ENCODE measurements around the gene GRWD1.
A peak's percentile ranks its signal among the peaks of the same experiment; 100 is the strongest.

Gene GRWD1

DNA sequence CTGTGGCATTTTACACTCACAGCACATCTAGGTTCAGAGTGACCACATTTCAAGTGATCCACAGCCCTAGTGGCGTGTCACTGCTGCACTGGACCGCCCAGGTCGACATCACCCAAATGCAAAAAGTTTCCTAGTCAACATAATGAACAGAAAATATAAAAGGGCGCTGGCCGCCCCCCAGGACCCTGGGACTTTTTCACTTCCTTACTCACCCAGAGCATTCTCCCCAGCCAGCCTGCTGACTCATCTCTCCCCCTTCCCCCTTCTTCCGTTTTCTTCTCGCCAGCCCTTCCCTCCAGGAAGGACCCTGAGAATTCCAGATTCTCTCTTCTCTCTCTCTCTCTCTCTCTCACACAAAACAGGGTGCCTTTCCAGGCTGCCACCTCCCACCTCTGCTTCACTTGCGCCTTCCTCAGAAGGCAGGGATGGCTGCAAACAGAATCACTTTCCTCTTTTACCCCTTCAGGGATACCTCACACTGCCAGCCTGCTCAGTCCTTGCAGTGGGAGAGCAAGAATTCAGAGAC is 21.0 kb upstream of the GRWD1 start:
- no peak for FAIRE-seq

DNA sequence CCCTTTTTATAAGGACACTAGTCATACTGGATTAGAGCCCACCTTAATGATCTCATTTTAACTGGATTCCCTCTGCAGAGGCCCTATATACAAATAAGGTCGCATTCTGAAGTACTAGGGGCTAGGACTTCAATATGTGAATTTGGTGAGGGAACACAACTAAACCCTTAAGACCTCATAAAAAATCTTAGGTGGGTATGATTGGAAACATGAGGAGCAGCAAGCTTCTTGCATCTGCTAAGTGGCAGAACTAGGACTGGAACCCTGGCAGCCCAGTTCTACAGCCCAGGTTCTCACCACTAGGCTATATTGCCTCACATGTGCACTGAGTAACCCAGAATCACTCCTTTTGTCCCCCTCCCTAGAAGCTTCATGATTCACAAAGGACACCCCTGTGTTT is 17.1 kb upstream of the GRWD1 start:
- FAIRE-seq = no peak

DNA sequence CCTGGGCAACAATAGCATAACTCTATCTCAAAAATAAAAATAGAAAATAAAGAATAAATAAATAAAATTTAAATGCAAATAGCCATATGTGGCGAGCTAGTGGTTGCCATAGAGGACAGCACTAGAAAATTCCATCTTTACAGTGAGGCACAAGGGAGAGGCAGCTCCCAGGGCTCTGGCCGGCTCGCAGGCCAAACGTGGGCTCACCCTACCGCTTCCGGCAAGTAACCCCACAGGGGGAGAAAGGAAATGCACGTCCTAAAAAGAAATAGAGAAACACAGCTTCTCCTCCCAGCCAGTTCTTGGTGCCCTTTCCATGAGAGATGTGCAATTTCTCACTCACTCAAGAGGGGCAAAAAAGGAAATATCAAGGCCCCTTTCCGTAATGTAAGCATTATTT is 12.4 kb upstream of the GRWD1 start:
- no peak for FAIRE-seq

DNA sequence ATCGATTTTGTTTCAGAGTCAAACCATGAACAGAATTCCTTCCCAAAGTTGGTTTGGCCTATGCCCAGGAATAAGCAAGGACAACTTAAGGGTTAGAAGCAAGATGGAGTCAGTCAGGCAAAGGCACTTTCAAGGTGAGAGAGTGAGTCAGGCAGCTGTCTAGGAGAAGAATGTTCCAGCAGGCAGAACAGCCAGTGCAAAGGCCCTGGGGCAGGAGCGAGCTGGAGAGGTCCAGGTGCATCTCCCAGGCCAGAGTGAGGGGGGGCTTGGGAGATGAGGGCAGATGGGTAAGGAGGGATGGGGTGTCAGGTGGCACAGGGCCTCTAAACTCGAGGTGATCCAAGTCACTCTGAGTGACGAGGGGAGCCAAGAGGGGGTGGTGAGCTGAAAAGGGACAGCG is 9.2 kb upstream of the GRWD1 start:
- no peak for FAIRE-seq

DNA sequence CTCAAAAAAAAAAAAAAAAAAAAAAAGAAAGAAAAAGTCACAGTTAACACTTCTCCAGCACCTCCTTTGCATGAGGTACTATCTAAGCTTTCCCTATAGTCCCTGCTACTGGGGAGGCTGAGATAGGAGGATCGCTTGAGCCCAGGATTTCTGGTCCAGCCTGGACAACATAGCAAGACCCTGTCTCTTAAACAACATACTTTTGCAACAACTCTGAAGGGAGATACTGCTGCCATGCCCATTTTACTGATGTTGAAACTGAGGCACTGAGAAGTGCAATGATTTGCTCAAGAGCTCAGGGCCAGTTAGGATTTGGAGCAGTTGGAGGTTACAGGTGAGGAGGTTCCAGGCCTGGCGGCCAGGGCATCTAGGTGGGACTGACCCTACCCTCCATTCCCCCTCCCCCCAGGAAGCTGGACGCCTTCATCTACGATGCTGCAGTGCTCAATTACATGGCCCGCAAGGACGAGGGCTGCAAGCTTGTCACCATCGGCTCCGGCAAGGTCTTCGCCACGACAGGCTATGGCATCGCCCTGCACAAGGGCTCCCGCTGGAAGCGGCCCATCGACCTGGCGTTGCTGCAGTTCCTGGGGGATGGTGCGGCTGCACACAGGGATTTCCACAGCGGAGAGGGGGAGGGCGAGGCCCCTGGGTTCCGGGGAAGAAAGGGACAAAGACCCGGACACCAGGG is 4.3 kb upstream of the GRWD1 start:
- no peak for FAIRE-seq

DNA sequence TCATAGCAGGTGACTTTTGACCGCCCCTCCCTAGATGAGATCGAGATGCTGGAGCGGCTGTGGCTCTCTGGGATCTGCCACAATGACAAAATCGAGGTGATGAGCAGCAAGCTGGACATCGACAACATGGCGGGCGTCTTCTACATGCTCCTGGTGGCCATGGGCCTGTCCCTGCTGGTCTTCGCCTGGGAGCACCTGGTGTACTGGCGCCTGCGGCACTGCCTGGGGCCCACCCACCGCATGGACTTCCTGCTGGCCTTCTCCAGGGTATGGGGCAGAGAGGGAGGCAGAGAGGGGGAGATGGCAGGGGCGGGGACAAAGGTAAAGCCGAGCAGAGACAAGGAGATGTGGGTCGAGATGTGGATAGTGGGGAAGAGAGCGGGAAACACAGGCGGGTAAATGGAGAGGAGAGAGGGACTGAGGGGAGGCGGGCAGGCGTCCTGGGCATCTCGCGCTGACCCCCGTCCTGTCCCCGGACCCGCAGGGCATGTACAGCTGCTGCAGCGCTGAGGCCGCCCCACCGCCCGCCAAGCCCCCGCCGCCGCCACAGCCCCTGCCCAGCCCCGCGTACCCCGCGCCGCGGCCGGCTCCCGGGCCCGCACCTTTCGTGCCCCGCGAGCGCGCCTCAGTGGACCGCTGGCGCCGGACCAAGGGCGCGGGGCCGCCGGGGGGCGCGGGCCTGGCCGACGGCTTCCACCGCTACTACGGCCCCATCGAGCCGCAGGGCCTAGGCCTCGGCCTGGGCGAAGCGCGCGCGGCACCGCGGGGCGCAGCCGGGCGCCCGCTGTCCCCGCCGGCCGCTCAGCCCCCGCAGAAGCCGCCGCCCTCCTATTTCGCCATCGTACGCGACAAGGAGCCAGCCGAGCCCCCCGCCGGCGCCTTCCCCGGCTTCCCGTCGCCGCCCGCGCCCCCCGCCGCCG is 3.4 kb upstream of the GRWD1 start:
- no peak for FAIRE-seq

DNA sequence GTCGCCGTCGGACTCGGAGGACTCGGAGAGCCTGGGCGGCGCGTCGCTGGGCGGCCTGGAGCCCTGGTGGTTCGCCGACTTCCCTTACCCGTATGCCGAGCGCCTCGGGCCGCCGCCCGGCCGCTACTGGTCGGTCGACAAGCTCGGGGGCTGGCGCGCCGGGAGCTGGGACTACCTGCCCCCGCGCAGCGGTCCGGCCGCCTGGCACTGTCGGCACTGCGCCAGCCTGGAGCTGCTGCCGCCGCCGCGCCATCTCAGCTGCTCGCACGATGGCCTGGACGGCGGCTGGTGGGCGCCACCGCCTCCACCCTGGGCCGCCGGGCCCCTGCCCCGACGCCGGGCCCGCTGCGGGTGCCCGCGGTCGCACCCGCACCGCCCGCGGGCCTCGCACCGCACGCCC is 2.5 kb upstream of the GRWD1 start:
- no peak for FAIRE-seq

DNA sequence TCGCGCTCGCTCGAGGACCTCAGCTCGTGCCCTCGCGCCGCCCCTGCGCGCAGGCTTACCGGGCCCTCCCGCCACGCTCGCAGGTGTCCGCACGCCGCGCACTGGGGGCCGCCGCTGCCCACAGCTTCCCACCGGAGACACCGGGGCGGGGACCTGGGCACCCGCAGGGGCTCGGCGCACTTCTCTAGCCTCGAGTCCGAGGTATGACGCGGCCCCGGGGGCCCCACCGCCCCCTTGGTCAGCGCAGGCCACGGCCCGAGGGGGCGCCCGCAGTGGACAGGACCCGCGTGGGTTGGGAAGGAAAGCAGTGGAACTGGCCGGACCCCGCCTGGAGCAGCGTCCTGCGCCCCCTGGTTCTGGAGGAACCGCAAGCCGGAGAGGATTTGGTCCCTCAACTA is 2.1 kb upstream of the GRWD1 start:
- no peak for FAIRE-seq

DNA sequence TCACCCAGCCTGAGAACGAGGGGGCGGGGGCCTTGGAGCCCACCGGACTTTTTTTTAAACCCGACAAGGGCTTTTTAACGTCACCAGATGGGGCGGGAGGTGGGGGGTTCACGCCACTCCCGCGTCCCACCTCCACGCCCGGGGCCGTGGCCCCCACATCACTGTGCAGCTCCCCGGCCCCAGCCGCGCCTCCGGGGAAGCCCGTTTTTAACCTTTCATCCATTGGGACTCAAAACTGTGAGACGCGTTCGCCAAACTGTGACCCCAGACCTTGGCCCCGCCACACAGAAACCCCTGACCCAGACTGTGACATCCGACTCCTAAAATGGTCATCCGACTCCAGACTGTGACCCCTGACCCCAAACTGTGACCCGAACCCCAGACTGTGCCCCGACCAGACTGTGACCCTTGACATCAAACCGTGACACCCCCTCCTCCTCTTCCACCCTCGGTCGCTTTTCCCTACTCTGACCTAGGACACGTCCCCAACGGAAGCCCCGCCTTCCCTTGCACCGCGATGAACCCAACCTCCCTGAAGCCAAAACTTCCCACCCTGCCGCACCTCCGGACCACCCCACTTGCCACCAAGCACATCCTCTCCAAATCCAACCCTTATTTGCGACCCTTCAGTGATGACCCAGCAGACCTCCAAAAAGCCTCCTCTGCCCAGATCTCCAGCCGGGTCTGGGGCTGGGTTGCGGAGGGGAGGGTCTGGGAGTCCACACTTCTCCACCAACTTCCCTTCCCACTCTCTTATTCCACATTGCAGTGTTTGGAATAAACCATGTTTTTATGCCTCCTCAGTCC is 1.5 kb upstream of the GRWD1 start:
- FAIRE-seq = no peak

DNA sequence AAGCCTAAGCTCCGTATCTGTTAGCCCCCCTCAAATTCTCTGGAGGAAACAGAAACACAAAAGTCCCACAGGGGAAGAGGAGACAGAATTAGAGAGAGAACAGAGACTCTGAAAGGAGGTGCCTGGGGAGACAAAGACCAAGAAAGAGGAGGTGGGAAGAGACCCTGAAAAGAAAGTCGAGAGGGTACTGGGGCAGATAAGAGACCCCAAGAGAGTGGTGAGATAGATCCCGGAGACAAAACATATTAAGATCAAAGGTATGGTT is 915 bp upstream of the GRWD1 start:
- FAIRE-seq = no peak

DNA sequence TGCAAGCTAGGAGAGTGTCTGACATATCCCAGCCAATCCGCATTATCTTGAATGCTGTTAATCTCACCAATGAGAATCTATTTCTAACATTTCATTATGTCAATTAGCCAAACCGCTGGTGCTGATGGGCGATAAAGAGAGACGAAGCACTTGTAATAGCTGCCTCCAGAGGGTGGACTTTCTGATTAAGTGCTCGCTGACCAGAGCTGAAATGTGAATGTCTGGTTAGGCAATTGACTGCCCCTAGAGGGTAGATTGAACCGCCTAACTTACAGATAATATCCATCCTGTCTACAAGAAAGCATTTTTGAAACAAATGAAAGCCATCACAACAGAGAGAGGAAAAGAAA is 552 bp upstream of the GRWD1 start:
- FAIRE-seq = peak; percentile 86

DNA sequence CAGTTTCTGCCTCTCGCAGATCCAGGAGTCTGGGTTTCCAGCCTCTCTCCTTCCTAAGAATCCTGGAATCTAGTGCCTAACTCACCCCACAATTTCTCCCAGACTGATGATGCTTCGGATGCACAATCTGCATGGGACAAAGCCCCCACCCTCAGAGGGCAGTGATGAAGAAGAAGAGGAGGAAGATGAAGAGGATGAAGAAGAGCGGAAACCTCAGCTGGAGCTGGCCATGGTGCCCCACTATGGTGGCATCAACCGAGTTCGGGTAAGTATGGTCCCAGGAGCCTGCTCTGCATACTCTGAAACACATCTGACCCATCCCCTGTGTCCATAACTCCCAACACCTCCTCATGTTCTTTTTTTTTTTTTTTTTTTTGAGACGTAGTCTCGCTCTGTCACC is 796 bp downstream of the GRWD1 start:
- no peak for FAIRE-seq

DNA sequence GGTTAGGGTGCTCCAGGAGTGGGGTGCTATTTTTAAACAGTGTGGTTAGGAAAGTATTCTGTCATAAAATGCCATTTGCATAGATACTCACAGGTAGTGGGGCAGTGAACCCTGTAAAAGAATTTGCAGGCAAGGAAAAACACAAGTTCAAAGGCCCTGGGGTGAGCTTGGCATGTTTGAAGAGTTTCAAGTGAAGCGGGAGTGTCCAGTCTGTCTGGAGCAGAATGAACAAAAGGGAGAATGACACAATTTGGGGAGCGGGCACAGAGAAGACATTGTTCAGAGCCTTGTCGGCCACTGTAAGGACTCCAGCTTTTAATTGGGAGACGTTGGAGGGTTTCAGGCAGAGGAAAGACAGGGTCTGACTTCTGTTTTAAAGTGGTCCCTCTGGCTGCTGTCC is 2.8 kb downstream of the GRWD1 start:
- FAIRE-seq = no peak

DNA sequence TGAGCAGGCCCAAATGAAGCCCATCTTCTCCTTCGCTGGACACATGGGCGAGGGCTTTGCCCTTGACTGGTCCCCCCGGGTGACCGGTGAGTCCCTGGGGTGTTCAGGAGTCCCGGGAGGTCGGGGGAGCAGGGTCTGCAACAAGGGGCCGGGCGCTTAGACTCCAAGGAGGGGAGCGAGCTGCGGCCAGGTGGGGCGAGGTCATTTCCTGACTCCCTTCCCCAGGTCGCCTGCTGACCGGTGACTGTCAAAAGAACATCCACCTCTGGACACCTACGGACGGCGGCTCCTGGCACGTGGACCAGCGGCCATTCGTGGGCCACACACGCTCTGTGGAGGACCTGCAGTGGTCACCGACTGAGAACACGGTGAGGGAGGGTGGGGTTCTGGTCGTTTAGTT is 4.7 kb downstream of the GRWD1 start:
- no peak for FAIRE-seq

DNA sequence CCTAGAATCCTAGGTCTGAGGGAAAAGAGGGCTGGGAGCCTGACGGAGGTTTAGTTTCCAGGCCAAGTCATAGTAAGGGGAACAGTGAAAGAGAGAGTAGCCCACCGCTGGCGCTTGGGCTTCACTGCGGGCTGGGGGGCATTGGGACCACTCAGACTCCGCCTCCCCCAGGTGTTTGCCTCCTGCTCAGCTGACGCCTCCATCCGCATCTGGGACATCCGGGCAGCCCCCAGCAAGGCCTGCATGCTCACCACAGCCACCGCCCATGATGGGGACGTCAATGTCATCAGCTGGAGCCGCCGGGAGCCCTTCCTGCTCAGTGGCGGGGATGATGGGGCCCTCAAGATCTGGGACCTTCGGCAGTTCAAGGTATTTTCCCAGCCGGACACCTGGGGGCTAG is 5.1 kb downstream of the GRWD1 start:
- no peak for FAIRE-seq

DNA sequence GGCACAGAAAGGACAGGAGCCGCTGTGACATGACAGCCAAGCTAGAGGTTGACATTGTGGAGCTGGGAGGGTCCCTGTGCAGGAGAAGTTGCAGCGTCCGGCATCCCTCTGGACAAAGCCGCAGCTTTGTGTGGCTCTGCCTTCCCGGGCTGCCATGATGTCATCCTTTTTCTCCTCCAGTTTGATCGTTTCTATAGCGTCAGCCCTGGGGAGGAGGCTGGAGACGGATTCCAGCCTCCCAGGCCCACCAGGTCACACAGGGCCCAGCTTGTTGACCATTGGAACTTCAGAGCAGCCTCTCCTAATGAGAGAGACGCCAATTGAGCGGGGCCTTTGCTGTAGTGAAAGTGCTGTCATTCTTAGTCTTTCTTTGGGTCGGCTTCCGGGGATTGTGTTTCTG is 5.8 kb downstream of the GRWD1 start:
- no peak for FAIRE-seq

DNA sequence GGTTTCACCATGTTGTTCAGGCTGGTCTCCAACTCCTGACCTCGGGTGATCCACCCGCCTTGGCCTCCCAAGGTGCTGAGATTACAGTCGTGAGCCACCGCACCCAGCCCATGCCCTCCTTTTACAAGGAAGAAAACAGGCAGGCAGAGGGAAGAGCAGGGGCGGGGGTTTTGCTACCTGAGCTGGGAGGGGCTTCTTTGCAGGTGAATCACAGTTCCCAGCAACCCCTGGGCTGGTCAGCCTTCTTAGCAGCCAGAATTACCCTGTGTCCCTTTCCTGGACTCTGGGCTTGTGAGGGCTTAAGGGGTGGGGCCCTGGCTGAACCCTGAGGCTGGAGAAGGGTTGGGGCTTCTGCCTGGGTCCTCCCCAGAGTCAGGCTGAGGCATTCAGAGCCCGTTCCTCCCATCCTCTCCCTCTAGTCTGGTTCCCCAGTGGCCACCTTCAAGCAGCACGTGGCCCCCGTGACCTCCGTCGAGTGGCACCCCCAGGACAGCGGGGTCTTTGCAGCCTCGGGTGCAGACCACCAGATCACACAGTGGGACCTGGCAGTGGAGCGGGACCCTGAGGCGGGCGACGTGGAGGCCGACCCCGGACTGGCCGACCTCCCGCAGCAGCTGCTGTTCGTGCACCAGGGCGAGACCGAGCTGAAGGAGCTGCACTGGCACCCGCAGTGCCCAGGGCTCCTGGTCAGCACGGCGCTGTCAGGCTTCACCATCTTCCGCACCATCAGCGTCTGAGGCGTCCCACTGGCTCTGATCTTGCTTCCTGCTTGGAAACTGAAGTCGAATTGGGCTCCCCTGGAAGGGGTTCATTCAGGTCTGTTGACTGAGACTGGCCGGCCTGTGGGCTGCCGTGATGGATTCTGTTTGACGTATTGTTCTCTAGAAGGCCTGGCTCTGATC is 6.8 kb downstream of the GRWD1 start:
- no peak for FAIRE-seq

DNA sequence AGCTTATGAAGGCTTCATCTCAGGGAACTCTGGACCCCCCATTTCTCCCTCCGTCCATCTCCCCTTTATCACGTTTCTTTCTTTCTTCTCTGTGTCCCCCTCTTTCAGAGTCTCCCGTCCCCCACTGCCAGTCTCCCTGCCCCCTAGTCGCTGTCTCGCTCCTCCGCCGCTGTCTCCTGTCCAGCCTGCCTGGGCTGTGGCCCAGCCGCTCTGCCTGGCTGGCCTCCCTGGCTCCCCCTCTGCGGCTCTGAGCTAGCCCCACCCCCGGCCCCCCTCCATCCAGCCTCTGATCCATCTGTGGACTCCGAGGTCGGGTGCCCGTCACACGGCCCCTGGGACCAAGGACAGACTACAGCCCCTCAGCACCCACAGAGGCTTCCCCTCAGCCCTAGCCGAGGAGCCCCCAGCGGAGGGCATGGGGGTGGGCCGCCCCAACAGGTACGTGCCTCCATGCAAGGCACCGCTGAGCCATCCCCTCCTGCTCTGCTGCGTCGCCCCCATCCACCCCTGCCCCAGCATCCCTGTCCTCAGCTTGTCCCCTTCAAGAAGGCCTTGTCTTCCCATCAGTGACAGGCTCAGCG is 8.5 kb downstream of the GRWD1 start:
- no peak for FAIRE-seq

DNA sequence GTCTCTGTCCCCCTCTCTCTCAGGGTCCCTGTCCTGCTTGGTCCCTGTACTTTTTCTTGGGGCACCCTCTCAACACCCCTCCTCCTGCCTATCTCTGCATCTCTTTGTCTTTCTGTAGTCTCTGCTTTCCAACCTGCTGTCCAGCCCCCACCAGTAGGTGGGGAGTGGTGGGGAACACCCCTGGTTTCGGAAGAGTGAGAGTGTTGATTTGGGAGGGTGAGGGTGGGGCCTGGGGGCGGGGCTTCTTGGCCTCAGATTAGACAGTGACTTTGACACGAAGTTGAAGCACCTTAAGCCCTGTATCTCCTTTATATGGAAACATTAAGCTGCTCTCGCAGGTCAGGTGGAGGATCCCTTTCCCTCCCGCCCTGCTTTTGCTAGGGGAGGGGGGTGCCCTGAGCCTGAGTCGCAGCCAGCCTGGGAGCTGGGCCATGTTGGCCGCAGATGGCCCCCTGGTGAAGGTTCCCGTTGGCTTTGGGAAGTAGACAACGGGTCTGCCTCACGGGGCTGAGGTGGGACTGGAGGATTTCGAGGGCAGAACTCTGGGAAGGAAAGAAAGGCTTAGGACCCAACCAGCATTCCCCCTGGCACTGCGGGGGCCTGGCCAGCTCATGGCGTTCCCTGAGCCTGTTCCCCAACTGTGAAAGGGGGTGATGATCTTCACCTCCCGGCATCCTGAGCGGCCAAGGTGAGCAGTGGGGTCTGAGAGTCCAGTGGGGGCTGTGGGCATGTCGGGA is 9.6 kb downstream of the GRWD1 start, which contains the start of gene KCNJ14:
Gene KCNJ14, plus strand, starts transcription at position 404 of the 737 bp plus-strand sequence. CDS start 6,151 bp downstream, outside the sequence.
- FAIRE-seq = no peak

DNA sequence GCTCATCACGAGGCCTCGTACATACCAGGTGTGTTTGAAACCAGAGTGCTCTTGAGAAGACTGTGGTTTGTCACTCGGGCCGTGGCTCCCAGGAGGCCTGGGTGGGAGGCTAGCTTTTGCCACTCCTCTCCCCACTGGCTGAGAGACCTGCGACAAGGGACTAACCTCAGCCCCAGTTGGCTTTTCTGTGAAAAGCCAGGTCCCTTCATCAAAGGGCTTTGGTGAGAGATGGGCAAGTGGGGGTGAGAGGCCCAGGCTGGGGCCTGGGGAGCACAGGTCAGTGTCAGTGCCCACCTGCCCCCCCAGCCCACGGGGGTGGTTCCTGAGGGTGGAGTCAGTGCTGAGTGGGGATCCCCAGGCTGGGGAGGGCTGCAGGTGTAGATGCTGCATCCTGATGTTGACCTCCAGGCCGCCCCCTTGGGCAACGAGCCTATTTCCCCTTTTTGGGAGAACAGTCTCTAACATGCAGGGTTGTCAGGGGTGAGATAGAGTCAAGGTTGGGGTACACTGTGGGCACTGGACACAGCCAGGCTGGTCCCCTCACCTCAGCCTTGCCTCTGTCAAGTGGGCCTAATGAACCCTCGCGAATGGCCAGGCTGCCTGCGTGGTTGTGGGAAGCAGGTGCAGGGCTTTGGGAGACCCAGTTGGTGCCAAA is 10.3 kb downstream of the GRWD1 start:
- FAIRE-seq = no peak

DNA sequence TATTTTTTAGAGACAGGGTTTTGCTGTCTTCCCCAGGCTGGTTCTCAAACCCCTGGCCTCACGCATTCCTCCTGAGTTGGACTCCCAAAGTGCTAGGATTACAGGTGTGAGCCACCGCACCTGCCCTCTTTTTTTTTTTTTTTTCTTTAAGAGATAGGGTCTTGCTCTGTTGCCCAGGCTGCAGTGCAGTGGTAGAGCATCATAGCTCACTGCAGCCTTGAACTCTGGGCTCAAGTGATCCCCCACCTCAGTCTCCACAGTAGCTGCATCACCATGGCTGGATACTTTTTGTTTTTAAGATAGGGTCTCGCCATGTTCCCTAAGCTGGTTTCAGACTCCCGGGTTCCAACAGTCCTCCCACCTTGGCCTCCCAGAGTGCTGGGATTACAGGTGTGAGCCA is 11.1 kb downstream of the GRWD1 start:
- FAIRE-seq = no peak
